D721Med (cell line): ENCODE measurements around the gene PCSK5.

Source experiments
- DNase-seq: peaks from one replicate; pipeline ENCODE4 v3.0.0; 2011; ENCODE audit warnings: low spot score; ENCODE audit not compliant: insufficient read length
- FAIRE-seq: peaks from 2 replicates; lab custom pipeline; 2011; peaks lifted over from hg19 to GRCh38; lab: Jason Lieb, UNC
- CTCF ChIP-seq: IDR thresholded peaks from 2 replicates; pipeline ENCODE4 v1.5.1; 2012; ENCODE audit warnings: mild to moderate bottlenecking, control low read depth; ENCODE audit not compliant: insufficient read depth; ENCODE audit errors: missing control alignments

The PCSK5 gene

GRCh38 chr9:75871624-75872023 is 18.8 kb upstream of the PCSK5 start:
- DNase-seq (no peak), FAIRE-seq (no peak)
- no peak for TF ChIP-seq CTCF

DNA sequence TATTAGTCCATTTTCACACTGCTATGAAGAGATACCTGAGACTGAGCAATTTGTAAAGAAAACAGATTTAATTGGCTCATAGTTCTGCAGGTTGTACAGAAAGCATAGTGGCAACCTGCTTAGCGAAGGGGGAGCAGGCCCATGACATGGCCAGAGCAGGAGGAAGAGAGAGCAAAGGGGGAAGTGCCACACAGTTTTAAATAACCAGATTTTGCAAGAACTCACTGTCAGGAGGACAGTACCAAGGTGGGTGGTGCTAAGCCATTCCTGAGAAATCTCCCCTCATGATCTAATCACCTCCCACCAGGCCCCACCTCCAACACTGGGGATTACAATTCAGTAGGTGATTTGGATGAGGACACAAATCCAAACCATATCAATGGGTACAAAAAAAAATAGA is 16.8 kb upstream of the PCSK5 start:
- TF ChIP-seq CTCF, result no peak
- no peak for FAIRE-seq
- no peak for DNase-seq

GRCh38 chr9:75876999-75877640 is 13.4 kb upstream of the PCSK5 start:
- FAIRE-seq, result no peak
- no peak for DNase-seq
- TF ChIP-seq CTCF, result no peak

DNA sequence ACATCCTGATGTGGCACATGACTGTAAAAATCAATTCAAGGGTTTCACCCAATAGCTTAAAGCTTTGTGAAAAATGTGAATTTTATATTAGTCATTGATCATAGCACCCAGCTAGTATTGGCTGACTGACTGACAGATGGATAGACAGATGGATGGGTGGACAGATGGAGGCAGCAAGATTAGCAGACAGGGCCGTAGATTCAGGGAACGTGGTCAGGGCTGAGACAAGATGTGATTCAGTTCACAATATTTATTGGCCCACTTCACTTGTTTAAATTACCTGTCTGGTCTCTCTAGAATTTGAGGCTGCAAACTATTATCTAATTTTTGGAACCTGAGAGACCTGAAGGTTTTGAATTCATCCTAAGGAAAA is 12.0 kb upstream of the PCSK5 start:
- no peak for DNase-seq
- no peak for FAIRE-seq
- TF ChIP-seq CTCF, result no peak

DNA sequence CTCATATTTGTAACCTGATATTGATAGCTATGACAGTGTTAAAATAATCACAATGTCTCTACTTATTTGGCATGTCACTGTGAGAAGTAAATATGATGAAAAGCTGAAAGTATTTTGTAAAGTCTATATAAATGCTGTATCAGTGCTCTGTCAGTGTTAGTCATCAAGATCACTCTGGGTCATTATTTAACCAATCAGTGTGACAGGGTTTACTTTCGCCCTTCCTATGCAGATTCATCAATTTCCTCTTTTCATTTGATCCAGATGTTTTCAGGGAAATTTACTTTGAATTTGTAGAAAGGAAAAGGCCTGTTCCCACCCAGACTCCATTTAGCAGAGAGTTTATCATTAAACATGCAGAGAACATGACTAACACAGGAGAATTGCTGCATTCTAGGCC is 9.9 kb upstream of the PCSK5 start:
- no peak for FAIRE-seq
- TF ChIP-seq CTCF, result no peak
- DNase-seq, result no peak

GRCh38 chr9:75881761-75882160 is 8.7 kb upstream of the PCSK5 start:
- no peak for FAIRE-seq
- no peak for TF ChIP-seq CTCF

GRCh38 chr9:75885652-75886051 is 4.8 kb upstream of the PCSK5 start:
- FAIRE-seq (no peak), DNase-seq (no peak)
- no peak for TF ChIP-seq CTCF

More at GRCh38 chr9:75881761-75882160, 8.7 kb upstream of the PCSK5 start:
- DNase-seq, result no peak
